ENCODE data around the gene ANKFY1. TPM values are rescaled to one million over a fixed set of nuclear protein-coding genes. Genes with fewer than 3 reads are reported as not detected.
A peak's percentile ranks its signal among the peaks of the same experiment; 100 is the strongest.
"Not testable (repeated sequence)": the region's sequence is repeated elsewhere in the genome, so short reads cannot be mapped to it uniquely, and the experiment has no call there.

Gene ANKFY1
- total RNA-seq, 6 experiments from 2014 or later = 21.3 to 34.9 (median 29.5) TPM

GRCh38 chr17:4256952-4257351, 6.8 kb downstream of the ANKFY1 start:
- DNase-seq (no peak), ATAC-seq (no peak)
- no peak overlapping the region for H3K27ac ChIP-seq
- H3K9me3 ChIP-seq = peaks cover 0 to 7% (median 0%) of the 10 kb centered on the region in 4 donors
- TF ChIP-seq, protein P1, sequence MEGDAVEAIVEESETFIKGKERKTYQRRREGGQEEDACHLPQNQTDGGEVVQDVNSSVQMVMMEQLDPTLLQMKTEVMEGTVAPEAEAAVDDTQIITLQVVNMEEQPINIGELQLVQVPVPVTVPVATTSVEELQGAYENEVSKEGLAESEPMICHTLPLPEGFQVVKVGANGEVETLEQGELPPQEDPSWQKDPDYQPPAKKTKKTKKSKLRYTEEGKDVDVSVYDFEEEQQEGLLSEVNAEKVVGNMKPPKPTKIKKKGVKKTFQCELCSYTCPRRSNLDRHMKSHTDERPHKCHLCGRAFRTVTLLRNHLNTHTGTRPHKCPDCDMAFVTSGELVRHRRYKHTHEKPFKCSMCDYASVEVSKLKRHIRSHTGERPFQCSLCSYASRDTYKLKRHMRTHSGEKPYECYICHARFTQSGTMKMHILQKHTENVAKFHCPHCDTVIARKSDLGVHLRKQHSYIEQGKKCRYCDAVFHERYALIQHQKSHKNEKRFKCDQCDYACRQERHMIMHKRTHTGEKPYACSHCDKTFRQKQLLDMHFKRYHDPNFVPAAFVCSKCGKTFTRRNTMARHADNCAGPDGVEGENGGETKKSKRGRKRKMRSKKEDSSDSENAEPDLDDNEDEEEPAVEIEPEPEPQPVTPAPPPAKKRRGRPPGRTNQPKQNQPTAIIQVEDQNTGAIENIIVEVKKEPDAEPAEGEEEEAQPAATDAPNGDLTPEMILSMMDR (IDR thresholded peaks at IDR 0.05) = no peak
- TF ChIP-seq POLR2A (IDR thresholded peaks at IDR 0.05) = no peak
- WGBS (ENCODE audit: insufficient coverage, low coverage, low lambda C conversion rate, missing lambda C conversion rate) = 80% methylated on average over 2 of the region's 2 CpGs
- peaks cover 0 to 4% (median 0%) of the 10 kb centered on the region in 4 donors for H3K4me1 ChIP-seq
- H3K4me3 ChIP-seq = no peak overlapping the region
- intact Hi-C loops (cut with DNase I) = no loop called here
- H3K36me3 ChIP-seq = no peaks in the 10 kb centered on the region
- no peaks in the 10 kb centered on the region for H3K27me3 ChIP-seq

GRCh38 chr17:4255271-4255670, 8.5 kb downstream of the ANKFY1 start:
- intact Hi-C loops (cut with DNase I); H3K4me3 ChIP-seq; H3K36me3 ChIP-seq; H3K27me3 ChIP-seq; H3K27ac ChIP-seq; DNase-seq; H3K4me1 ChIP-seq; H3K9me3 ChIP-seq; ATAC-seq: not testable (repeated sequence)
- 92% methylated on average over 6 of the region's 6 CpGs for WGBS (ENCODE audit: insufficient coverage, low coverage, low lambda C conversion rate, missing lambda C conversion rate)

DNA sequence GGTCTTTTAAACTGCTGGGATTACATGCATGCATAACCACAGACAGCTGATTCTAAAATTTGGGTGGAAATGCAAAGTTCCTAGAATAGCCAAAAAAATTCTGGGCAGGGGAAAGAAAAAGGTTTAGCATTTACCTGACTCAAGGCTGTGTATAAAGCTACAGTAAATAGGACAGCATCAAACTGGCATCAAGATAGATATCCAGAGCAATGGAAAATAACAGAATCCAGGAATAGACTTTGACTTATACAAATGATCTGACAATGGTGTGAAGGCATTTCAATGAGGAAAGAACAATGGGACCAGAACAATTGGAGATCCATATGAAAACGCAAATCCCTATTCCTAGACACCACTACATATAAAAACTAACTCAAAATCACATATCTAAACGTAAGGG, 12.9 kb downstream of the ANKFY1 start:
- intact Hi-C loops (cut with DNase I) = no loop called here
- no peaks in the 10 kb centered on the region for H3K27me3 ChIP-seq
- DNase-seq (no peak), ATAC-seq (no peak)
- H3K36me3 ChIP-seq = peaks cover 0 to 4% (median 0%) of the 10 kb centered on the region in 4 donors
- H3K4me3 ChIP-seq = no peak overlapping the region
- H3K9me3 ChIP-seq = no peaks in the 10 kb centered on the region
- H3K27ac ChIP-seq = no peak overlapping the region
- no peak for TF ChIP-seq POLR2A (IDR thresholded peaks at IDR 0.05)
- TF ChIP-seq, protein P1 (IDR thresholded peaks at IDR 0.05) = no peak
- WGBS (ENCODE audit: insufficient coverage, low coverage, low lambda C conversion rate, missing lambda C conversion rate) = 74% methylated on average over 2 of the region's 2 CpGs
- peaks cover 0 to 33% (median 2%) of the 10 kb centered on the region in 4 donors for H3K4me1 ChIP-seq

DNA sequence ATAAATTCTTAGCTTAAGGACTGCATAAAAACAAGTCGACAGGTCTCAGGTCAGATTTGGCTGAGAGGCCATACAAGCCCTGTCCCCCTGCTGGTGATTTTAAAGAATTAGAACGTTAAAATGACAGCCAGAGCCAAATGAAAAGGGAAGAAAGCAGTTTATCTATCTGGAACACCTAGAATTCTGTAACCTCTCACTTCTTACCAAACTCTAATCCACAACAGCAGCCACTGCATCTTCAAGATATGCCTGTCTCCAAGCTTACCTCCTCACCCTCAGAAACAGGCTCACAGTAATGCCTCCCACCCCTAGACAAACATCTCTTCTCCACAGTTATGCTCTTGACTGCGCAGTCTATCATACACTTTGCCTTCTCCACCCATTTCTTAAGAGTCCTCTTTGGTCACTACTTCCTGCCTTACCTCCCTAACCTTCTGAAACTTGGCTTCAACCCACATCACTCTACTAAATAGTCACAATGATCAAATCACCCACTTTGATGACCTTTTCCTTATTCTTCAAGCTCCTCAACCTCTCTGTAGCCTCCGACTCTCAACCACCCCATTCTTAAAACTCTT, 14.2 kb downstream of the ANKFY1 start:
- no peak for DNase-seq
- peak; percentile 51 to 71 (median 68) for ATAC-seq
- Histone ChIP-seq H3K4me1 (peaks cover 0 to 43% (median 2%) of the 10 kb centered on the region in 4 donors), H3K36me3 (peaks cover 0 to 4% (median 0%) of the 10 kb centered on the region in 4 donors), H3K27ac (no peak overlapping the region), H3K4me3 (no peak overlapping the region), H3K27me3 (no peaks in the 10 kb centered on the region), H3K9me3 (no peaks in the 10 kb centered on the region)
- TF ChIP-seq POLR2A (IDR thresholded peaks at IDR 0.05) = no peak
- TF ChIP-seq, protein P1 (IDR thresholded peaks at IDR 0.05) = peak; percentile 39 to 61 (median 57)
- WGBS (ENCODE audit: insufficient coverage, low coverage, low lambda C conversion rate, missing lambda C conversion rate) = 47% methylated on average over 4 of the region's 4 CpGs
- intact Hi-C loops (cut with DNase I) = no loop called here

DNA sequence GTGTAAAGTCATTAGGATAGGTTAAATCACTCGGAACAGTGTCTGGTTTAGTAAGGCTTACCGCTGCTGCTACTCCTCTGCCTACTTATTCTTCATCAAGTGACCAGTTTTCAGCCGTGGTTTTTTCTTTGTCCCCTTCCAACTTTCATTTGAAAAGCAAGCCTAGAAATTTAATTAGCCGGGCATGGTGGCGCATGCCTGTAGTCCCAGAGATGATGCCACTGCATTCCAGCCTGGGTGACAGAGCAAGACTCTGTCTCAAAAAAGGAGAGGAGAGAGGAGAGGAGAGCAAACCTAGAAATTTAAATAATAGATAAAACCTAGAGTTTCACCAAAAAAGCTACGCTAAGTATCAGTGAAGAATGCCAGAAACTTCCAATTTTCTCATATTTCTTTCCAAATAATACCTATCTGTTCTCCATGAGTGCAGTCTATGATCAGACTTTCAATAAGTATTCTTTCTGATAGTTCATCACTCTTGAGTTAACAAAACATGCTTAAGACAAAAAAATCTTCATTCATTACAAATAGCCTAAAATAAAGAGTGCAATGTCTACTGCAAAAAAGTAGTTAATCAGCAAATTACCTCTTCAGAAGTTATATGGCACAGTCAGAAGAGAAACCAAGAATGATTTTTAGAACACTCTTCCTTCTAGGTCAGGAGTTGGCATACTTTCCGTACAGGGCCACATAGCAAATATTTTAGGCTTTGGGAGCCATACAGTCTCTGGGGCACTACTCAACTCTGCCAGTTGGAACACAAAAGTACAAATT, 15.1 kb downstream of the ANKFY1 start:
- Histone ChIP-seq H3K36me3 (peaks cover 0 to 4% (median 0%) of the 10 kb centered on the region in 4 donors), H3K4me1 (peaks cover 0 to 49% (median 6%) of the 10 kb centered on the region in 4 donors), H3K27me3 (no peaks in the 10 kb centered on the region), H3K27ac (no peak overlapping the region), H3K9me3 (no peaks in the 10 kb centered on the region), H3K4me3 (no peak overlapping the region)
- no peak for DNase-seq
- intact Hi-C loops (cut with DNase I) = no loop called here
- WGBS (ENCODE audit: insufficient coverage, low coverage, low lambda C conversion rate, missing lambda C conversion rate) = 90% methylated on average over 7 of the region's 7 CpGs
- TF ChIP-seq, protein P1 (IDR thresholded peaks at IDR 0.05) = no peak
- TF ChIP-seq POLR2A (IDR thresholded peaks at IDR 0.05) = no peak
- peak in 1 of 4 donors; percentile 42 for ATAC-seq
